Cardiac fibroblast (primary cell): ENCODE results near the gene MAP7.
"Not testable (repeated sequence)": the region's sequence is repeated elsewhere in the genome, so short reads cannot be mapped to it uniquely, and the experiment has no call there.

ENCODE experiments used
- DNase-seq, 2 donors: peaks; one replicate each; pipeline versions ENCODE4 v3.0.0 to v3.0.0-alpha.2; 2010; ENCODE audit warnings: low read depth in 2 of 2
- H3K4me3 ChIP-seq, 2 donors: replicated peaks in 1 of 2; 1 replicate in 1 of 2; 2 replicates in 1 of 2; pipeline ENCODE4 v1.5.1; 2011; ENCODE audit warnings: low read depth in 2 of 2, low read length in 2 of 2, mild to moderate bottlenecking in 2 of 2, moderate library complexity in 1 of 2
- CTCF ChIP-seq: IDR thresholded peaks from one replicate; pipeline ENCODE4 v1.5.1; 2011; ENCODE audit warnings: low read depth, mild to moderate bottlenecking, low read length, inconsistent platforms

MAP7 gene

GRCh38 chr6:136591617-136592016 lies 41.4 kb upstream of the MAP7 start:
- no peak overlapping the region for H3K4me3 ChIP-seq
- DNase-seq, result no peak
- no peak for TF ChIP-seq CTCF

GRCh38 chr6:136590846-136591245 lies 40.6 kb upstream of the MAP7 start:
- DNase-seq, H3K4me3 ChIP-seq: not testable (repeated sequence)

GRCh38 chr6:136587527-136587926 lies 37.3 kb upstream of the MAP7 start:
- DNase-seq, result no peak
- no peak overlapping the region for H3K4me3 ChIP-seq
- no peak for TF ChIP-seq CTCF

- TF ChIP-seq CTCF, result no peak
- peak; percentile 89 to 93 for DNase-seq
Observed at GRCh38 chr6:136586295-136586694, 36.1 kb upstream of the MAP7 start.

GRCh38 chr6:136585523-136585922 lies 35.3 kb upstream of the MAP7 start:
- not testable (repeated sequence) for H3K4me3 ChIP-seq, DNase-seq

More at GRCh38 chr6:136586295-136586694, 36.1 kb upstream of the MAP7 start:
- H3K4me3 ChIP-seq, result no peak overlapping the region

- not testable (repeated sequence) for H3K4me3 ChIP-seq, DNase-seq
Observed at GRCh38 chr6:136584290-136584689, 34.1 kb upstream of the MAP7 start.

- peak; percentile 40 for TF ChIP-seq CTCF
- DNase-seq, result peak; percentile 92 to 94
- no peak overlapping the region for H3K4me3 ChIP-seq
Observed at GRCh38 chr6:136582711-136583471, 32.7 kb upstream of the MAP7 start.

GRCh38 chr6:136579800-136580199 lies 29.6 kb upstream of the MAP7 start:
- peak; percentile 47 to 53 for DNase-seq
- H3K4me3 ChIP-seq, result no peak overlapping the region
- no peak for TF ChIP-seq CTCF
